GM12891 (cell line): Measurements from ENCODE around the gene PGAM2.

Experiments
- PAX5 ChIP-seq: IDR thresholded peaks from 2 replicates; pipeline ENCODE4 v1.6.1; 2011; ENCODE audit warnings: low read length, moderate library complexity, mild to moderate bottlenecking; ENCODE audit not compliant: insufficient read depth, severe bottlenecking
- POLR2A ChIP-seq: IDR thresholded peaks from 2 replicates; pipeline ENCODE4 v1.6.1; 2011; ENCODE audit warnings: low read depth, low read length, control low read depth
- POLR2AphosphoS5 ChIP-seq: IDR thresholded peaks from 2 replicates; pipeline ENCODE4 v1.6.1; 2011; ENCODE audit warnings: low read depth, low read length, control low read depth
- SPI1 ChIP-seq: IDR thresholded peaks from 2 replicates; pipeline ENCODE4 v1.6.1; 2011; ENCODE audit warnings: low read depth, low read length, control low read depth
- TAF1 ChIP-seq: IDR thresholded peaks from 2 replicates; pipeline ENCODE4 v1.6.1; 2011; ENCODE audit warnings: low read depth, low read length, control low read depth

- no peak for TF ChIP-seq PAX5
- no peak for TF ChIP-seq TAF1
- no peak for TF ChIP-seq POLR2AphosphoS5
- TF ChIP-seq POLR2A: no peak
- TF ChIP-seq SPI1: no peak
These were observed 49.4 kb upstream of the PGAM2 start for GRCh38 chr7:44114586-44115310.
